HUES48 (cell line): ENCODE data around the gene FLNB.

Experiments used
- H3K27ac ChIP-seq: one replicate; pipeline ENCODE4 v1.7.0; 2013; ENCODE audit warnings: low read depth, low read length, inconsistent platforms
- H3K27me3 ChIP-seq: 2 replicates; pipeline ENCODE4 v1.6.1; 2013; ENCODE audit warnings: mild to moderate bottlenecking, low read length; ENCODE audit not compliant: control insufficient read depth, insufficient read depth
- H3K36me3 ChIP-seq: 2 replicates; pipeline ENCODE4 v1.6.1; 2013; ENCODE audit warnings: low read length; ENCODE audit not compliant: control insufficient read depth, insufficient read depth
- H3K4me1 ChIP-seq: 2 replicates; pipeline ENCODE4 v1.6.1; 2013; ENCODE audit warnings: mild to moderate bottlenecking, low read length; ENCODE audit not compliant: control insufficient read depth, insufficient read depth
- H3K4me3 ChIP-seq: 2 replicates; pipeline ENCODE4 v1.5.1; 2013; ENCODE audit warnings: mild to moderate bottlenecking, low read depth, low read length
- H3K9ac ChIP-seq: 2 replicates; pipeline ENCODE4 v1.6.1; 2013; ENCODE audit warnings: mild to moderate bottlenecking, low read depth, low read length, moderate library complexity
- H3K9me3 ChIP-seq: 2 replicates; pipeline ENCODE4 v1.6.1; 2013; ENCODE audit warnings: low read length; ENCODE audit not compliant: control insufficient read depth, insufficient read depth

Gene FLNB

GRCh38 chr3:58092521-58092920, 84.3 kb downstream of the FLNB start:
- Histone ChIP-seq H3K9ac (no peak overlapping the region), H3K9me3 (no peaks in the 10 kb centered on the region), H3K4me1 (no peaks in the 10 kb centered on the region), H3K4me3 (no peak overlapping the region), H3K27me3 (no peaks in the 10 kb centered on the region), H3K36me3 (peaks cover 34% of the 10 kb centered on the region), H3K27ac (no peak overlapping the region)

DNA sequence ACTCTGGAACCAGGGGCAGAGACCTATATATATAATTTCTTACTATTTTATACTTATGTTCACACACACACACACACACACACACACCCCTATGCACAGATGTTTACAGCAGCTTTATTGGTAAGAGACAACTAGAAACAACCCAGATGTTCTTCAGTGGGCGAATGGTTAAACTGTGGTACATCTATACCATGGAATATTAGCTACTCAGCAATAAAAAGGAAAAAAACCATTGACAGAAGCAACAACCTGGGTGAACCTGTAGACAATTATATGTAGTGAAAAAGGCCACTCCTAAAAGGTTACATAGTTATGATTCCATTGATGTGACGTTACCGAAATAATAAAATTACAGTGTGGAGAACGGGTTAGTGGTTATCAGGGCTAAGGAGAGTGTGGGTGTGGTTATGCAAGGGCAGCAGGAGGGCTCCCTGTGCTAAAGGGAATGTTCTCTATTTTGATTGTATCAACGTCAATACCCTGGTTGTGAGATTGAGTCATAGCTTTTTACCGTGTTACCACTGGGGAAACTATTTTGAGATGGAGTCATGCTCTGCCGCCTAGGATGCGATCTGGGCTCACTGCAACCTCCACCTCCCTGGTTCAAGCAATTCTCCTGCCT, 85.5 kb downstream of the FLNB start:
- Histone ChIP-seq H3K36me3 (peaks cover 41% of the 10 kb centered on the region), H3K27me3 (no peaks in the 10 kb centered on the region), H3K9me3 (no peaks in the 10 kb centered on the region), H3K27ac (no peak overlapping the region), H3K4me1 (no peaks in the 10 kb centered on the region), H3K4me3 (no peak overlapping the region), H3K9ac (no peak overlapping the region)

DNA sequence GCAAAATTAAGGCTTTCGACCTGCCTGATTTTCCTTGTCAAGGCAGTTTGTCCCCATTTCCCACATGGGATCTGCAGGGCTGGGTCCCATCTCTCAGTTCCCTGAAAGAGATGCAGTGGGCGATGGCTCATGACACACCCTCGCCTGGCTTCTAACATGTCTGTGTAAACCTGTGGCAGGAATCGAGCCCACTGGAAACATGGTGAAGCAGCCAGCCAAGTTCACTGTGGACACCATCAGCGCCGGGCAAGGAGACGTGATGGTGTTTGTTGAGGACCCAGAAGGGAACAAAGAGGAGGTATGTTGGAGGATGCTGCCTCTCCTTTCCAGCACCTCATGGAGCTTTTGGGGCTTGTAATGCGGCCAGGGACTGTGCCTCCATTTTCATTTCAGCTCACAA, 86.4 kb downstream of the FLNB start:
- H3K9me3 ChIP-seq, result no peaks in the 10 kb centered on the region
- H3K27me3 ChIP-seq, result no peaks in the 10 kb centered on the region
- peaks cover 50% of the 10 kb centered on the region for H3K36me3 ChIP-seq
- H3K9ac ChIP-seq, result no peak overlapping the region
- H3K27ac ChIP-seq, result no peak overlapping the region
- no peaks in the 10 kb centered on the region for H3K4me1 ChIP-seq
- no peak overlapping the region for H3K4me3 ChIP-seq

DNA sequence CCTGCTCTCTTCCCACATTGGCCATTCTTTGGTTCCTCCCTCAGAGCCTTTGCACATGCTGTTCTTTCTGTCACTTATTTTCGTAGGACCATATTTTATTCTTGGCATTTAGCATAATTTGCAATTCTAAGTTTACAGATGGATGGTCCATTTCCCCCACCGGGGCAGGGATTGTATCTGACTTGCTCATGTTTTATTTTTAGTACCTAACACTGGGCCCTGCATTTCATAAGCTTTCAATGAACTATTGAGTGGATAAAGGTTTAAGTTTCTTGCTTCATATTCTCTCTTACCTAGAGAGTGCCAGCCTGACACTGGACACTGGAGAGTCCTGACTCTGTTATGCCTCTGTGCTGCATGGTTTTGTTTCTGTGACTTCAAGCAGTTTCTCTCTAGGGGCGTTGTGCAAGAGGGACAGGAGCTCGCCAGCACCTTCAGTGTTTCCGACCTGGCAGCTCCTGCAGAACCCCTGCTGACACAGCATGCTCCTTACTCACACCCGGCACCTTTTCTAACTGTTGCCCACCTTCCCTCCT, 87.4 kb downstream of the FLNB start:
- no peaks in the 10 kb centered on the region for H3K27me3 ChIP-seq
- peaks cover 59% of the 10 kb centered on the region for H3K36me3 ChIP-seq
- no peaks in the 10 kb centered on the region for H3K9me3 ChIP-seq
- no peak overlapping the region for H3K27ac ChIP-seq
- H3K4me1 ChIP-seq, result no peaks in the 10 kb centered on the region
- no peak overlapping the region for H3K9ac ChIP-seq
- no peak overlapping the region for H3K4me3 ChIP-seq

DNA sequence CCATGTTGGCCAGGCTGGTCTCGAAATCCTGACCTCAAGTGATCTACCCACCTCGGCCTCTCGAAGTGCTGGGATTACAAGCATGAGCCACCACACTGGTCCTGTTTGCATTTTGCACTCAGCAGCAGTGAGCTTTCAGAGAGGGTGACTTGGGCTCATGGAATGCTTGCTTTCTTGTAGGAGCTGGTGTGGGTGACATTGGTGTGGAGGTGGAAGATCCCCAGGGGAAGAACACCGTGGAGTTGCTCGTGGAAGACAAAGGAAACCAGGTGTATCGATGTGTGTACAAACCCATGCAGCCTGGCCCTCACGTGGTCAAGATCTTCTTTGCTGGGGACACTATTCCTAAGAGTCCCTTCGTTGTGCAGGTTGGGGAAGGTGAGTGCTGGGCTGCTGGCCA, 90.3 kb downstream of the FLNB start:
- Histone ChIP-seq H3K27ac (no peak overlapping the region), H3K9ac (no peak overlapping the region), H3K27me3 (no peaks in the 10 kb centered on the region), H3K36me3 (peaks cover 87% of the 10 kb centered on the region), H3K4me1 (no peaks in the 10 kb centered on the region), H3K4me3 (no peak overlapping the region), H3K9me3 (no peaks in the 10 kb centered on the region)

DNA sequence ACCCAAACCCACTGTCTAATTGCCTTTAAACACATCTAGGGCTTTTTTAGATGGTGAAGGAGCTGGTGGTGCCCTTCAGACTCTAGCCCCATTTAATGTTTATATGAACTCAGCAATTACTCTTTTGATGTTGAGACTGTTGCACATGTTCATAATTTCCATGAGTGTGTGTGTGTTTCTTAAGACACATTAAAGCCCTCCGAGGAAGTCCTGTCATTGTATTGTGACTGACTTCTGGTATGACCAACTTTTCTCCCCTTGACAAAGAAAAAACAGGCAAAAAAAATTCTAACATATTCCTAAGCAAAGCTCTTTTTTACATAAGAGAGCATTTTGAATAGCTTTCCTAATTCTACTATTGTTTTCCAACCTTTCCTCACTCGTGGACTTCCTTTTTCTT, 91.6 kb downstream of the FLNB start:
- Histone ChIP-seq H3K36me3 (peaks cover 96% of the 10 kb centered on the region), H3K27ac (no peak overlapping the region), H3K9ac (no peak overlapping the region), H3K4me1 (no peaks in the 10 kb centered on the region), H3K27me3 (no peaks in the 10 kb centered on the region), H3K4me3 (no peak overlapping the region), H3K9me3 (no peaks in the 10 kb centered on the region)

- H3K27ac ChIP-seq, result no peak overlapping the region
- no peaks in the 10 kb centered on the region for H3K27me3 ChIP-seq
- H3K9me3 ChIP-seq, result no peaks in the 10 kb centered on the region
- no peak overlapping the region for H3K9ac ChIP-seq
- no peaks in the 10 kb centered on the region for H3K4me1 ChIP-seq
- H3K36me3 ChIP-seq, result peaks cover 97% of the 10 kb centered on the region
- no peak overlapping the region for H3K4me3 ChIP-seq
These were observed 93.5 kb downstream of the FLNB start for GRCh38 chr3:58101499-58102389.

- H3K27ac ChIP-seq, result no peak overlapping the region
- no peaks in the 10 kb centered on the region for H3K4me1 ChIP-seq
- H3K36me3 ChIP-seq, result peaks cover 97% of the 10 kb centered on the region
- no peaks in the 10 kb centered on the region for H3K9me3 ChIP-seq
- H3K4me3 ChIP-seq, result no peak overlapping the region
- no peak overlapping the region for H3K9ac ChIP-seq
- no peaks in the 10 kb centered on the region for H3K27me3 ChIP-seq
These were observed 94.1 kb downstream of the FLNB start for GRCh38 chr3:58102390-58102750.

DNA sequence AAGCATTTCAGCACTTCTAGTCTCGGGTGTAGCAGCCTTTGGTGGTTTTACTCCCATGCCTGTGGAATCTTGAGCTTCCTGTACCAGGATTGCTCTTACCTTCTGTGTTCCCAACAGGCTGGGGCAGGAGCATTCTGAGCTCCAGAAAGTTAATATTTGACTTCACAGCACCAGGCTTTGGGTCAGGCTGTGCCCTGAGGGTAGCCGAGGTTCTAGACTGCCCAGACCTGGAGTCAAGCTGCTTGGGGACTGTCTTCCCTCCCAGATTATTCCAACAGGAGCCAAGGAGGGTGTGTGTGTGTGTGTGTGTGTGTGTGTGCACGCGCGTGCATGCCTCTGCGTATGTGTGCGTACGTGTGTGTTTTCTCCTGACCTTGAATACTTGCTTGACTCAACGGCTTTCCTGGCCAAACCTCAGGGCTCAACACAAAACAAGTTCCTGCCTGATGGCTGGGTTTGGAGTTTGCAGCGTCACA, 94.8 kb downstream of the FLNB start:
- peaks cover 97% of the 10 kb centered on the region for H3K36me3 ChIP-seq
- H3K27me3 ChIP-seq, result no peaks in the 10 kb centered on the region
- H3K27ac ChIP-seq, result no peak overlapping the region
- no peaks in the 10 kb centered on the region for H3K4me1 ChIP-seq
- H3K9me3 ChIP-seq, result no peaks in the 10 kb centered on the region
- H3K4me3 ChIP-seq, result no peak overlapping the region
- no peak overlapping the region for H3K9ac ChIP-seq

- Histone ChIP-seq H3K9ac (no peak overlapping the region), H3K4me3 (no peak overlapping the region), H3K36me3 (peaks cover 97% of the 10 kb centered on the region), H3K27me3 (no peaks in the 10 kb centered on the region), H3K27ac (no peak overlapping the region), H3K4me1 (no peaks in the 10 kb centered on the region), H3K9me3 (no peaks in the 10 kb centered on the region)
These were observed 95.9 kb downstream of the FLNB start for GRCh38 chr3:58104151-58104550.

- H3K27me3 ChIP-seq, result no peaks in the 10 kb centered on the region
- no peak overlapping the region for H3K4me3 ChIP-seq
- peaks cover 97% of the 10 kb centered on the region for H3K36me3 ChIP-seq
These were observed 96.5 kb downstream of the FLNB start for GRCh38 chr3:58104712-58105111.

More at GRCh38 chr3:58104712-58105111, 96.5 kb downstream of the FLNB start:
- H3K4me1 ChIP-seq, result no peaks in the 10 kb centered on the region
- no peak overlapping the region for H3K27ac ChIP-seq
- H3K9me3 ChIP-seq, result no peaks in the 10 kb centered on the region
- H3K9ac ChIP-seq, result no peak overlapping the region
